Measurements from ENCODE around the gene ZNF598.

Gene ZNF598

GRCh38 chr16:1981398-1981836, 28.2 kb downstream of the ZNF598 start, which contains the start of gene NOXO1:
NOXO1 (minus strand) TSS chr16:1981469; CDS start chr16:1981179, 290 bp downstream.
- H3K4me3 ChIP-seq: no peak within 1 kb of the TSS
- no peak within 1 kb of the TSS for H3K27ac ChIP-seq
- TF ChIP-seq, protein P1, sequence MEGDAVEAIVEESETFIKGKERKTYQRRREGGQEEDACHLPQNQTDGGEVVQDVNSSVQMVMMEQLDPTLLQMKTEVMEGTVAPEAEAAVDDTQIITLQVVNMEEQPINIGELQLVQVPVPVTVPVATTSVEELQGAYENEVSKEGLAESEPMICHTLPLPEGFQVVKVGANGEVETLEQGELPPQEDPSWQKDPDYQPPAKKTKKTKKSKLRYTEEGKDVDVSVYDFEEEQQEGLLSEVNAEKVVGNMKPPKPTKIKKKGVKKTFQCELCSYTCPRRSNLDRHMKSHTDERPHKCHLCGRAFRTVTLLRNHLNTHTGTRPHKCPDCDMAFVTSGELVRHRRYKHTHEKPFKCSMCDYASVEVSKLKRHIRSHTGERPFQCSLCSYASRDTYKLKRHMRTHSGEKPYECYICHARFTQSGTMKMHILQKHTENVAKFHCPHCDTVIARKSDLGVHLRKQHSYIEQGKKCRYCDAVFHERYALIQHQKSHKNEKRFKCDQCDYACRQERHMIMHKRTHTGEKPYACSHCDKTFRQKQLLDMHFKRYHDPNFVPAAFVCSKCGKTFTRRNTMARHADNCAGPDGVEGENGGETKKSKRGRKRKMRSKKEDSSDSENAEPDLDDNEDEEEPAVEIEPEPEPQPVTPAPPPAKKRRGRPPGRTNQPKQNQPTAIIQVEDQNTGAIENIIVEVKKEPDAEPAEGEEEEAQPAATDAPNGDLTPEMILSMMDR (IDR thresholded peaks at IDR 0.05): no peak
- no peak for DNase-seq (ENCODE audit: low spot score)

GRCh38 chr16:1980770-1981087, 28.9 kb downstream of the ZNF598 start:
- Histone ChIP-seq H3K4me3 (no peak overlapping the region), H3K27ac (no peak overlapping the region)
- TF ChIP-seq, protein P1 (IDR thresholded peaks at IDR 0.05): no peak

GRCh38 chr16:1980030-1980769, 29.4 kb downstream of the ZNF598 start:
- no peak for DNase-seq (ENCODE audit: low spot score)
- Histone ChIP-seq H3K4me3 (no peak overlapping the region), H3K27ac (no peak overlapping the region)
- TF ChIP-seq, protein P1 (IDR thresholded peaks at IDR 0.05): no peak

More at GRCh38 chr16:1980770-1981087, 28.9 kb downstream of the ZNF598 start:
- no peak for DNase-seq (ENCODE audit: low spot score)

GRCh38 chr16:1979271-1980029, 30.2 kb downstream of the ZNF598 start:
- H3K4me3 ChIP-seq: no peak overlapping the region
- TF ChIP-seq, protein P1 (IDR thresholded peaks at IDR 0.05): no peak
- H3K27ac ChIP-seq: no peak overlapping the region
- DNase-seq (ENCODE audit: low spot score): no peak

GRCh38 chr16:1978476-1979120, 31.0 kb downstream of the ZNF598 start:
- no peak for DNase-seq (ENCODE audit: low spot score)
- Histone ChIP-seq H3K27ac (no peak overlapping the region), H3K4me3 (no peak overlapping the region)
- TF ChIP-seq, protein P1 (IDR thresholded peaks at IDR 0.05): no peak

- DNase-seq (ENCODE audit: low spot score): no peak
- no peak overlapping the region for H3K27ac ChIP-seq
- TF ChIP-seq, protein P1 (IDR thresholded peaks at IDR 0.05): no peak
Measured at GRCh38 chr16:1977875-1978268, 31.7 kb downstream of the ZNF598 start.

More at GRCh38 chr16:1977875-1978268, 31.7 kb downstream of the ZNF598 start:
- no peak overlapping the region for H3K4me3 ChIP-seq
